WTC11 (cell line): ENCODE data around the gene ANP32D. TPM values are rescaled to one million over a fixed set of nuclear protein-coding genes. Genes with fewer than 3 reads are reported as not detected.
"Not testable (repeated sequence)": the region's sequence is repeated elsewhere in the genome, so short reads cannot be mapped to it uniquely, and the experiment has no call there.

Source experiments
- ATAC-seq: fragments of 200-7000 bp; cut with Tn5 transposase; 2 replicates; pipeline ENCODE4 v1.10.0; 2021; ENCODE audit warnings: mild to moderate bottlenecking, moderate library complexity
- CTCF ChIA-PET: fragments of 300-600 bp; sonication (Branson Sonifier 250); formaldehyde crosslinking; loops from one replicate; lab custom pipeline; 2021; ENCODE audit warnings: antibody characterized with exemption; lab: Charles Lee
- POLR2A ChIA-PET: fragments of 350-600 bp; sonication (Branson Sonifier 250); formaldehyde crosslinking; loops from one replicate; lab custom pipeline; 2021; ENCODE audit warnings: antibody characterized with exemption; lab: Charles Lee
- DNase-seq: peaks from one replicate; pipeline ENCODE4 v3.0.0; 2021; ENCODE audit warnings: low spot score
- H3K27ac Mint-ChIP-seq: 2 replicates; pipeline ENCODE4 v1.8.0; 2021; ENCODE audit warnings: mixed read lengths
- H3K27me3 Mint-ChIP-seq: 2 replicates; pipeline ENCODE4 v1.8.0; 2021; ENCODE audit warnings: low read depth, mild to moderate bottlenecking, moderate library complexity, mixed read lengths
- H3K36me3 Mint-ChIP-seq: 2 replicates; pipeline ENCODE4 v1.8.0; 2021; ENCODE audit warnings: mixed read lengths
- H3K4me1 Mint-ChIP-seq: 2 replicates; pipeline ENCODE4 v1.8.0; 2022; ENCODE audit warnings: mixed read lengths
- H3K4me3 Mint-ChIP-seq: 2 replicates; pipeline ENCODE4 v1.8.0; 2021; ENCODE audit warnings: mild to moderate bottlenecking, moderate library complexity, mixed read lengths
- H3K9me3 Mint-ChIP-seq: 2 replicates; pipeline ENCODE4 v1.8.0; 2021; ENCODE audit warnings: mixed read lengths
- CREM ChIP-seq: sonication (generic); formaldehyde crosslinking; IDR thresholded peaks from 2 replicates; pipeline ENCODE4 v1.8.1; 2022; ENCODE audit warnings: mild to moderate bottlenecking, missing genetic modification reagents, moderate library complexity
- E2F1 ChIP-seq: sonication (generic); formaldehyde crosslinking; IDR thresholded peaks from 2 replicates; pipeline ENCODE4 v1.8.0; 2022; ENCODE audit warnings: mild to moderate bottlenecking, missing genetic modification reagents
- E2F4 ChIP-seq: sonication (generic); formaldehyde crosslinking; IDR thresholded peaks from 2 replicates; pipeline ENCODE4 v1.8.1; 2022; ENCODE audit warnings: low read depth, mild to moderate bottlenecking, moderate library complexity, missing genetic modification reagents, borderline replicate concordance
- FOXJ3 ChIP-seq: sonication (generic); formaldehyde crosslinking; IDR thresholded peaks from 2 replicates; pipeline ENCODE4 v1.9.0; 2021; ENCODE audit warnings: missing genetic modification reagents, mild to moderate bottlenecking, borderline replicate concordance
- FOXP1 ChIP-seq: sonication (generic); formaldehyde crosslinking; IDR thresholded peaks from 2 replicates; pipeline ENCODE4 v1.8.0; 2022; ENCODE audit warnings: missing genetic modification reagents, mild to moderate bottlenecking, moderate library complexity, borderline replicate concordance
- FOXP4 ChIP-seq: sonication (generic); formaldehyde crosslinking; IDR thresholded peaks from 2 replicates; pipeline ENCODE4 v1.8.0; 2022; ENCODE audit warnings: mild to moderate bottlenecking, missing genetic modification reagents
- GTF2I ChIP-seq: fragments of 250-450 bp; sonication (Bioruptor Pico); conservative IDR thresholded peaks from 2 replicates; pipeline ENCODE4 v1.4.0; 2021; ENCODE audit warnings: mild to moderate bottlenecking
- MLX ChIP-seq: sonication (generic); formaldehyde crosslinking; IDR thresholded peaks from 2 replicates; pipeline ENCODE4 v1.8.1; 2023; ENCODE audit warnings: mild to moderate bottlenecking, missing genetic modification reagents, moderate library complexity
- NR3C1 ChIP-seq: sonication (generic); formaldehyde crosslinking; conservative IDR thresholded peaks from 2 replicates; pipeline ENCODE4 v1.8.1; 2023; ENCODE audit warnings: low read depth, mild to moderate bottlenecking, missing genetic modification reagents
- PRDM15 ChIP-seq: sonication (generic); formaldehyde crosslinking; IDR thresholded peaks from 2 replicates; pipeline ENCODE4 v1.8.0; 2022; ENCODE audit warnings: missing genetic modification reagents
- PRRX2 ChIP-seq: fragments of 250-450 bp; sonication (Bioruptor Pico); IDR thresholded peaks from 2 replicates; pipeline ENCODE4 v1.8.0; 2021; ENCODE audit warnings: mild to moderate bottlenecking
- RORB ChIP-seq: fragments of 250-450 bp; sonication (Bioruptor Pico); IDR thresholded peaks from 2 replicates; pipeline ENCODE4 v1.9.0; 2021; ENCODE audit warnings: mild to moderate bottlenecking
- SMAD3 ChIP-seq: sonication (generic); formaldehyde crosslinking; IDR thresholded peaks from 2 replicates; pipeline ENCODE4 v1.8.0; 2022; ENCODE audit warnings: missing genetic modification reagents, mild to moderate bottlenecking, borderline replicate concordance
- TEAD4 ChIP-seq: sonication (generic); formaldehyde crosslinking; IDR thresholded peaks from 2 replicates; pipeline ENCODE4 v1.8.0; 2022; ENCODE audit warnings: mild to moderate bottlenecking, missing genetic modification reagents
- USF2 ChIP-seq: sonication (generic); formaldehyde crosslinking; IDR thresholded peaks from 2 replicates; pipeline ENCODE4 v1.8.1; 2023; ENCODE audit warnings: mild to moderate bottlenecking, missing genetic modification reagents, moderate library complexity
- ZBTB21 ChIP-seq: sonication (generic); formaldehyde crosslinking; IDR thresholded peaks from 2 replicates; pipeline ENCODE4 v1.8.1; 2023; ENCODE audit warnings: mild to moderate bottlenecking, missing genetic modification reagents, borderline replicate concordance
- ZNF219 ChIP-seq: sonication (generic); formaldehyde crosslinking; IDR thresholded peaks from 2 replicates; pipeline ENCODE4 v1.8.0; 2023; ENCODE audit warnings: missing genetic modification reagents, mild to moderate bottlenecking, borderline replicate concordance
- total RNA-seq: library from RNA; stranded (reverse); gene quantifications from 3 replicates; pipeline ENCODE4 v1.2.3, GENCODE V29; 2021

The ANP32D gene
- total RNA-seq, 1 experiment from 2014 or later, result not detected

GRCh38 chr12:48423171-48423570 lies 49.2 kb upstream of the ANP32D start:
- POLR2A ChIA-PET, result no interaction called here
- DNase-seq, result no peak
- TF ChIP-seq FOXP1 (no peak), MLX (CRISPR knock-in tag) (no peak), CREM (CRISPR knock-in tag) (no peak), FOXP4 (no peak), ZNF219 (CRISPR knock-in tag) (no peak), E2F4 (CRISPR knock-in tag) (no peak), RORB (CRISPR knock-in tag) (no peak), USF2 (CRISPR knock-in tag) (no peak)
- TF ChIP-seq, all 79 proteins: peak for 0
- no peak for ATAC-seq
- Mint-ChIP-seq H3K4me1 (peaks cover 17% of the 10 kb centered on the region), H3K9me3 (peaks cover 5% of the 10 kb centered on the region), H3K4me3 (no peak overlapping the region), H3K27me3 (peaks cover 93% of the 10 kb centered on the region), H3K27ac (no peak overlapping the region), H3K36me3 (no peaks in the 10 kb centered on the region)
- CTCF ChIA-PET, result no interaction called here

GRCh38 chr12:48424644-48425043 lies 47.7 kb upstream of the ANP32D start:
- POLR2A ChIA-PET, result no interaction called here
- TF ChIP-seq SMAD3 (CRISPR knock-in tag) (no peak), E2F1 (CRISPR knock-in tag) (no peak), FOXJ3 (CRISPR knock-in tag) (no peak), TEAD4 (CRISPR knock-in tag) (no peak), ZNF219 (CRISPR knock-in tag) (no peak), ZBTB21 (CRISPR knock-in tag) (no peak), RORB (CRISPR knock-in tag) (no peak), PRDM15 (CRISPR knock-in tag) (no peak), NR3C1 (CRISPR knock-in tag) (no peak), PRRX2 (CRISPR knock-in tag) (no peak), GTF2I (CRISPR knock-in tag) (no peak)
- TF ChIP-seq, all 79 proteins: peak for 0
- peaks cover 12% of the 10 kb centered on the region for H3K4me1 Mint-ChIP-seq
- peaks cover 19% of the 10 kb centered on the region for H3K9me3 Mint-ChIP-seq
- H3K27me3 Mint-ChIP-seq, result peaks cover 92% of the 10 kb centered on the region
- H3K4me3 Mint-ChIP-seq, result no peak overlapping the region
- no peak overlapping the region for H3K27ac Mint-ChIP-seq
- DNase-seq (no peak), ATAC-seq (no peak)
- CTCF ChIA-PET, result no interaction called here
- H3K36me3 Mint-ChIP-seq, result no peaks in the 10 kb centered on the region

- H3K4me3 Mint-ChIP-seq, DNase-seq, H3K4me1 Mint-ChIP-seq, ATAC-seq, CTCF ChIA-PET, POLR2A ChIA-PET, H3K27ac Mint-ChIP-seq: not testable (repeated sequence)
- H3K9me3 Mint-ChIP-seq, result peaks cover 69% of the 10 kb centered on the region
- H3K36me3 Mint-ChIP-seq, result peaks cover 15% of the 10 kb centered on the region
- peaks cover 38% of the 10 kb centered on the region for H3K27me3 Mint-ChIP-seq
Measured at GRCh38 chr12:48434016-48434415, 38.3 kb upstream of the ANP32D start.
